Effector memory CD4-positive, alpha-beta T cell (primary cell): ENCODE results near the gene LDB1.

Experiments used
- DNase-seq, 3 donors: peaks; one replicate each; pipeline ENCODE4 v3.0.0-alpha.2; 2020
- H3K27ac ChIP-seq: 2 replicates; pipeline ENCODE4 v1.7.0; 2013; ENCODE audit warnings: mild to moderate bottlenecking, low read length, moderate library complexity; ENCODE audit not compliant: insufficient read depth, poor library complexity, severe bottlenecking
- H3K27me3 ChIP-seq: replicated peaks from 2 replicates; pipeline ENCODE4 v1.7.0; 2013; ENCODE audit warnings: mild to moderate bottlenecking, low read length; ENCODE audit not compliant: insufficient read depth, control insufficient read depth, poor library complexity, severe bottlenecking
- H3K36me3 ChIP-seq: 2 replicates; pipeline ENCODE4 v1.7.0; 2013; ENCODE audit warnings: mild to moderate bottlenecking, low read length, moderate library complexity; ENCODE audit not compliant: control insufficient read depth, insufficient read depth
- H3K4me1 ChIP-seq: 2 replicates; pipeline ENCODE4 v1.7.0; 2013; ENCODE audit warnings: low read length, mild to moderate bottlenecking; ENCODE audit not compliant: control insufficient read depth, insufficient read depth, poor library complexity, severe bottlenecking
- H3K4me3 ChIP-seq: 2 replicates; pipeline ENCODE4 v1.7.0; 2013; ENCODE audit warnings: low read length, low read depth, mild to moderate bottlenecking; ENCODE audit not compliant: insufficient read depth, poor library complexity, severe bottlenecking
- H3K9me3 ChIP-seq: 2 replicates; pipeline ENCODE4 v1.7.0; 2013; ENCODE audit warnings: mild to moderate bottlenecking, low read length, moderate library complexity; ENCODE audit not compliant: control insufficient read depth

Gene LDB1

GRCh38 chr10:102135956-102136526 lies 15.9 kb upstream of the LDB1 start:
- Histone ChIP-seq H3K9me3 (no peaks in the 10 kb centered on the region), H3K4me3 (no peak overlapping the region), H3K27ac (no peak overlapping the region), H3K36me3 (peaks cover 35% of the 10 kb centered on the region), H3K4me1 (peaks cover 15% of the 10 kb centered on the region), H3K27me3 (no peaks in the 10 kb centered on the region)
- no peak for DNase-seq

GRCh38 chr10:102134416-102134815 lies 14.2 kb upstream of the LDB1 start:
- Histone ChIP-seq H3K9me3 (no peaks in the 10 kb centered on the region), H3K4me1 (peaks cover 15% of the 10 kb centered on the region), H3K36me3 (peaks cover 19% of the 10 kb centered on the region), H3K4me3 (peak overlapping the region; percentile 96), H3K27ac (no peak overlapping the region), H3K27me3 (no peaks in the 10 kb centered on the region)
- no peak for DNase-seq

DNA sequence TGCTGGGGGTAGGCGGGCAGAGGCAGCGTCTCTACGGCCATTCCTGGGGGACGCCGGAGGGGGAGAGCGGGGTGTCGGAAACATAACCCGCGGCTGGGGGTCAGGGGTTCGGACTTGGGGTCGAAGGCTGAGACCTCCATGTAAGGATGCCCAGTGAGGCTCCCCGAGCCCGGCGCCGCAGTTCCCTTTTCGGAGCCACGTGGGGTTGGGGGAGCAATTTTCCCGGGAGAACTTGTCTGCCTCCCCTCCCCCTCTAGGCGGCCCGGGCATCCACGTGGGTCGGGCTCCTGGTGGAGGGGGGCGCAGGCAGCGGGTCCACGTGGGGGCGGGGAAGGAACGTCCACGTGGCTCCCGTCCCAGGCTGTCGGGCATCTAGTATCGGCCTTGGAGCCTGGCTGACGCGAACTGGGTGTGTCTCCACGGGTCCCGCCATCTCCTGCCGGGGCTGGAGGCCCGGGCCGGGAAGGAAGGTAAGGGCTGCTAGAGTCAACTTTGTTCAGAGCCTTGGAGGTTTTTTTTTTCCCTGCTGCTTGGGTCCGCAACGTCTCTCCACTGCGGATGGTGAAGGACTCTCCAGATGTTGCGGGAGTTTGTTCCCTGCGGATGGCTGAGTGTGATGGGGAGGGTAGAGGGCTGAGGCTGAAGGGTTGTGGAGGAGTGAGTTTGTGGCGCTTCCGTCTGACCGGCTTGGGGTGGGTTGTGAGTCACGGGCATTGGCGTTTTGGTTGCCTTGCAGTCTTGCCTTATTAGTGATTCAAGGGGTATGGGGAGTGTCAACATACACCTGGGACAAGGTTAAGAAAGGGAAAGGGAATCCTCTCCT lies 13.4 kb upstream of the LDB1 start:
- peak overlapping the region; percentile 91 for H3K27ac ChIP-seq
- H3K4me1 ChIP-seq = peaks cover 15% of the 10 kb centered on the region
- peak overlapping the region; percentile 96 for H3K4me3 ChIP-seq
- H3K9me3 ChIP-seq = no peaks in the 10 kb centered on the region
- peaks cover 11% of the 10 kb centered on the region for H3K36me3 ChIP-seq
- H3K27me3 ChIP-seq = no peaks in the 10 kb centered on the region
- DNase-seq = no peak

GRCh38 chr10:102132563-102133372 lies 12.6 kb upstream of the LDB1 start, which contains the start of gene PPRC1:
PPRC1 (plus strand) TSS chr10:102133040; CDS start chr10:102133069, 29 bp downstream.
- H3K36me3 ChIP-seq = peaks cover 3% of the 10 kb centered on the region
- H3K4me1 ChIP-seq = peaks cover 15% of the 10 kb centered on the region
- peak within 1 kb of the TSS; percentile 91 for H3K27ac ChIP-seq
- DNase-seq = peak; percentile 90 to 96 (median 96)
- no peaks in the 10 kb centered on the region for H3K27me3 ChIP-seq
- peak within 1 kb of the TSS; percentile 96 for H3K4me3 ChIP-seq
- H3K9me3 ChIP-seq = no peaks in the 10 kb centered on the region

DNA sequence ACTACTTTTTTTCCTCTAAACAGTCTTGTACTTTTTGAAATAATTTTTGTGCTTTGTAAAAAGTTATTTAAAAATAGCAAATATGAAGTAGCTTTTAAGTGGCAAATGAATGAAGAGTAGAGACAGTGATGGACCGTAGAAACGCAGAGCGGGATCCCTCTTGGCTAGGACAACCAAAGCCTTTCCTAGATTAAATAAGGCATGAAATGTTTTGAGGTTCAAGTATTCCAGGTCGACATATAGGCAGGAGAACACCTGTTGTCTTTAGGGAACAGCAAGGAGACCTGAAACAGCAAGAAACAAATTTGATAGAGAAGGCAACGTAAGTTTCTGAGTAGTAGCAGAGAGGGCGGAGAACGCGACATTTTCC lies 12.0 kb upstream of the LDB1 start:
- no peaks in the 10 kb centered on the region for H3K9me3 ChIP-seq

DNA sequence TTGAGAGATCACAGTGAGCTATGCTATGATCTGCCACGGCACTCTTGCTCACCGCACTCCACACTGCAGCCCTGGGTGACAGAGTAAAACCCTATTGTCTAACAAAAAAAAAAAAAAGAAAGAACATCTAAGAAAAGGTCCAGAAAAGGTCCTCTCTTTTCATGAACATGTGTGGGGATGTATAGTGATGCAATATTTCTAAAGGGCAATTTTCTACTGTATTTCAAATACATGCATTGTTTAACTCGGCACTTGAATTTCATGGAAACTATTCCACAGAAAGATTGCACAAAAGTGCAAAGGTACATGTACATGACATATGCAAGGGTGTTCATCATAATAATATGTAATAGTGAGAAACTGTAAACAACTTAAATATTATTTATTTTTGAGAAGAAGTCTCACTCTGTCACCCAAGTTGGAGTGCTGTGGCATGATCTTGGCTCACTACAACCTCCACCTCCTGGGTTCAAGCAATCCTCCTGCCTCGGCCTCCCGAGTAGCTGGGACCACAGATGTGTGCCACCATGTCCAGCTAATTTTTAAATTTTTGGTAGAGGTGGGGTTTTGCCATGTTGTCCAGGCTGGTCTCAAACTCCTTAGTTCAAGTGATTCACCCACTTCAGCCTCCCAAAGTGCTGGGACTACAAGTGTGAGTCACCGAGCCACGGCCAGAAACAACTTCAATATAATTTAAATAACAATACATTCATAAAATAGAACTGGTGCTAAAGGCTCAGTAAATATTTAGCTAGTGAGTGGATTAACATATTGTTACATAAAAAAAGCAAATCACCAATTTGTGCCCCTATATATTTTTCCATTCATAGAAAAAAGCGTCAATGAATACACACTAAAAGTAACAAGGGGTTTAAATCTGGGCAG lies 11.4 kb upstream of the LDB1 start:
- Histone ChIP-seq H3K27me3 (no peaks in the 10 kb centered on the region), H3K36me3 (no peaks in the 10 kb centered on the region), H3K27ac (peak overlapping the region; percentile 91), H3K9me3 (no peaks in the 10 kb centered on the region), H3K4me1 (peaks cover 15% of the 10 kb centered on the region), H3K4me3 (no peak overlapping the region)
- DNase-seq = no peak

More for the DNA sequence above, 12.0 kb upstream of the LDB1 start:
- Histone ChIP-seq H3K4me3 (no peak overlapping the region), H3K4me1 (peaks cover 15% of the 10 kb centered on the region), H3K27ac (peak overlapping the region; percentile 91), H3K27me3 (no peaks in the 10 kb centered on the region), H3K36me3 (no peaks in the 10 kb centered on the region)
- no peak for DNase-seq

GRCh38 chr10:102123223-102123622 lies 3.1 kb upstream of the LDB1 start:
- H3K4me1 ChIP-seq = peaks cover 22% of the 10 kb centered on the region
- no peaks in the 10 kb centered on the region for H3K36me3 ChIP-seq
- H3K27ac ChIP-seq = no peak overlapping the region
- H3K9me3 ChIP-seq = no peaks in the 10 kb centered on the region
- no peaks in the 10 kb centered on the region for H3K27me3 ChIP-seq
- no peak overlapping the region for H3K4me3 ChIP-seq
- no peak for DNase-seq

DNA sequence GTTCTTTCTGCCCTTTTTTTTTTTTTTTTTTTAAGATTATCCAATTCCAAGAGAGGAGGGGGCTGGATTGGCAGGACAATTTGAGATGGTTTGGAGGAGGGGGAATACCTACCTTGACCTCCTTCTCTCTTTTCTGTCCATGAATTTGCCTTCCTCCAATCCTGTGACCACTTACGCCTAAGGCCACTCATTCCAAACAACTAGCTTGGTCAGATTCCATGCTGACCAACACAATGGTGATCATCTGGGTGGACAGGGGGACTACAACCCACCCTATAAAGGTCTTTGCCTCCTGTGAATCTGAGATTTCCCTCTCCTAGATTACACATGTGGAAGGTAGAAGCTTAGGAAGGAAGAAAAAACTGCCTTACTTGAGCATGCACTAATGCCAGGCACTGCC lies 2.3 kb upstream of the LDB1 start:
- Histone ChIP-seq H3K27ac (no peak overlapping the region), H3K36me3 (no peaks in the 10 kb centered on the region), H3K9me3 (no peaks in the 10 kb centered on the region), H3K27me3 (no peaks in the 10 kb centered on the region), H3K4me1 (peaks cover 30% of the 10 kb centered on the region), H3K4me3 (no peak overlapping the region)
- no peak for DNase-seq

- peak overlapping the region; percentile 95 for H3K27ac ChIP-seq
These were observed 1.7 kb upstream of the LDB1 start for GRCh38 chr10:102121739-102122372.

More at GRCh38 chr10:102121739-102122372, 1.7 kb upstream of the LDB1 start:
- H3K4me3 ChIP-seq = no peak overlapping the region
- H3K4me1 ChIP-seq = peaks cover 36% of the 10 kb centered on the region
- no peaks in the 10 kb centered on the region for H3K36me3 ChIP-seq
- no peaks in the 10 kb centered on the region for H3K27me3 ChIP-seq
- no peak for DNase-seq
- H3K9me3 ChIP-seq = no peaks in the 10 kb centered on the region
